Dermis microvascular lymphatic vessel endothelial cell (primary cell): ENCODE data around the gene OPN3. TPM values are rescaled to one million over a fixed set of nuclear protein-coding genes. Genes with fewer than 3 reads are reported as not detected.

ENCODE experiments used
- DNase-seq, 2 donors: peaks; one replicate each; pipeline versions ENCODE4 v3.0.0 to v3.0.0-alpha.2; 2010; ENCODE audit warnings: low read depth in 2 of 2
- total RNA-seq: library from RNA; depleted of rRNA; stranded (reverse); fragments of >200 nt; gene quantifications from 2 replicates; pipeline ENCODE4 v1.2.1, GENCODE V29; 2014

The OPN3 gene
- total RNA-seq, 1 donor from 2014 or later = 12.7 TPM

DNA sequence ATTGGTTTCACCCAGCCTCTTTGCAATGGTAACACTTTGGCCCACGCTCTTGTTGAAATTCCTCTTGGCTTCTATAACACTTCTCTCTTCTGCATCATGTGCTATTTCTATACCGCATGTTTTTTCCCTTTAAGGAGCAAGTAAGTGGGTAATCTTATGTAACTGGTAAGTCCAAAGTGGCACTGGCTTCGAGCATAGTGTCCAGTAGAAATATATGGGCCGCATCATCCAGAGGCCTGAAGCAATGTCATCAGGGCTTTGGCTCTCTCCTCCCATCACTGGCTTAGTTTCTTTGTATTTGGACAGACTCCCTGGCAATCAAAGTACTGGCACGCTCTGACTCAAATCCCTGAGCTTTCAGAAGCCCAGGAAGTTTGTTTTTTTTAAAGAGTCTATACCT lies 17.5 kb downstream of the OPN3 start:
- DNase-seq = no peak

DNA sequence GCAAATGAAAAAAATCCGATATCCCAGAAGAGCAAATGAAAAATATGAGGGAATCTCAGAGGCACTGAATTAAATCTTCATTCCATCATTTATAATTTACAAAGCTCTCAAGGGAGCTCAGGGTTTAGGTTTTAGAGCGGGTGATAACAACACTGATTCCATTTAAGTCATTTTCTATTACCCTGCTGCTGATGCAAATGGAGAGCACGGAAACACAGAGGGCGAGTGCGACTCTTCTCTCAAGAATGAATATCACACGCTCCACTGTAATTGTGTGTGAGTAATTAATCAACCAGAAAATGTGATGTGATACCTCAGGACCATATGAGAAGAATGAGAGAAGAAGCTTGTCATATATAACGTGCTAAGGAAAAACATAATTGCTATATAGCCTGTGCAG lies 22.7 kb downstream of the OPN3 start:
- no peak for DNase-seq

- DNase-seq = no peak
These were observed 24.9 kb downstream of the OPN3 start for GRCh38 chr1:241615043-241615974.

DNA sequence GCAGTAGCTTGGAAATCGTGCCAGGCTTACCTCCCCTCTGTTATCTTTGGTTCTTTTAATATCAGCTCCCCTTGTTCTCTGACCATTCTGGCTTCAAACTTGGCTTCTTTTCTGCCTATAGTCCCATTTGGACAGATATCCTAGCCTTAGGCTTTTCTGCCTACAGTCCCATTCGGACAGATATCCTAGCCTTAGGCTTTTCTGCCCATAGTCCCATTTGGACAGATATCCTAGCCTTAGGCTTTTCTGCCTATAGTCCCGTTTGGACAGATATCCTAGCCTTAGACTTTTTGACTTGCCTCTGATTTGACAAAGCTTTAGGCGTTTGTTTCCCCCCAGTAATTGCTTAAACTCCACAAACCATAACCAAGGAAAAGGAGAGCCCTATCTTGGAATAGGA lies 25.6 kb downstream of the OPN3 start:
- DNase-seq = no peak

- DNase-seq = no peak
These were observed 26.0 kb downstream of the OPN3 start for GRCh38 chr1:241614144-241614543.

DNA sequence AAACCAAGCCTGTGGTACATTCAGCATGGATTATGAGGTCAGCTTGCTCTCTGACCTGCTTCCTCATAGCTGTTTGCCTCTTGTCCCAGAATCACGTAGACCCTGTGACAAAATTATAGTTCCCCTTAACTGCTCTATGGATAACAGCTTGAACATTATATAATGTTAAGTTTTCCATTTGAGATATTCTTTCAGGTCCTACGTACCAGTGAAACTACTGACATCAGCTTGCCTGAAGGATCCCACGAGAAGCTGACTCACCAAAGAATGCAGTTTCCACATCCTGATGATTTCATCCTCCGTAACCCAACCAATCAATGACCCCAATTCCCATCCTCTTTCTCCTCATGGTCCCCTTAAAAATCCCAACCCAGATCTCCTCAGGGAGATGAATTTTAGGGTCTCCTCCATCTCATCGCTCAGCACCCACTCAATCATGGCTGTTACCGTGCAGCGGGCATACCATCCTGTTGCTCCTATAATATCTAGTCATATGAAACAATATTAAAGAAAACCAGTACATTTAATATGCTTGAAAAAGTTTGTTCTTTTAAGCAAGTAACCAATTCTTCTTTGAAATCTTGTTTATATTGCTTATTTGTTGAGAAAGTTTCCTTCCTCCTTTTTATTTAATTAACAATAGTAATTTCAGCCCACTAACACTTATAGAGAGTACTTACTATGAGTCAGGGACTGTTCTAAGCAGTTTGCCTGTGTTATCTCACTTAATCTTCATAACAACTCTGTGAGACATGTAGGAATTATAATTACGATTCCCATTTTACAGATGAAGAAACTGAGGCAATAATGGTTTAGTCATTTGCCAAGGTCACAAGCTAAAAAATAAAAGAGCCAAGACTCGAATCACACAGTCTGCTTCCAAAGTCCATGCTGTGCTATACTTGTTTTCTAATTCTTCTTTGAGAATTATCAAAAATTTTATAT lies 27.4 kb downstream of the OPN3 start:
- DNase-seq = peak in 1 of 2 donors; percentile 67

DNA sequence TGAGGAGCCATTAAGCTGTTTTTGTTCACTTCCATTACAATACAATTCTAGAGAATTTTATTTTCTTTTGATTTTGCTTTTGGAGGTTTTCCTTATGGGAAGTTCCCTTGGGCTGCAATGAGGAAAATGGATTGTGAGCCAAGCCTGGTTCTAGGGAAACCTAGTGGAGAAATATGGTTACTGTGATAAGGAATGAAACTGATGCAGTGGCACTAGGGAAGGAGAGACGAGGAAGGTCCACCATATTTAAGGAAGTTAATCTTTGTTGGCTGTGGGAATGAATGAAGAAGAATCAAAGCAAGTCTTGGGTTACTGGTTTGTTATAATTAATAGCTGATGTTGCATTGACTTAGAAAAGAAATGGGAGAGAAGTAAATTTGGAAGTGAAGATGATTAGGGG lies 28.4 kb downstream of the OPN3 start:
- DNase-seq = no peak

GRCh38 chr1:241611063-241611462 lies 29.1 kb downstream of the OPN3 start:
- peak; percentile 51 to 66 for DNase-seq

GRCh38 chr1:241610056-241610815 lies 29.9 kb downstream of the OPN3 start:
- DNase-seq = peak in 1 of 2 donors; percentile 31

DNA sequence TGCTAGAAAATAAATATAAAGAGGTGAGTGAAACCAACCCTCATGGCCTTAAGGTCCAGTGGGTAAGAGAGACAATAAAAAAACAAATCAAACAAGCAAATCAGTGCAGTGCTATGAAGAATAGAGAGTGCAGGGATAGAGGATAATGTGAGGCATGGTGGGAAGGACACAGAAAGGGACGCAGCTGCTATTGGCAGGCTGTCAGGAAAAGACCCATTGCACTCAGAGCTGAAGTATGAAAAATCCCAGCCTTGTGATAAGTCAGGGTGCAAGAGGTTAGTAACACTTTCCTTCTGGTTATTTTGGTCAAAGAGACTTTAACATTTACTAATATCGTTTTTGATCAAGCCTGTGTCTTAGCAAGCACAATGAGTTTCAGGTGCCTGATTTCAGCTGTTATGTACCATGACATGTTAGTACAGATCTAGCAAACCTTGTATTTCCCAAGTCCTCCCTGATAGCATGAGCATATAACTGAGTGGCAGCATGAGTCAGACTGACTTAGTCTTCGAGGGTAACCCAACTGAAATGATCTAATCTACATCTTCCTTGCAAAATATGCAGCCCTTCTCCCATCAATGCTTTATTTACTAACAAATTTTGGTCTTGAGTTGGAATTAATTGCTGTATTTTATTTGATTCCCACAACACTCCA lies 31.7 kb downstream of the OPN3 start:
- peak in 1 of 2 donors; percentile 11 for DNase-seq

- no peak for DNase-seq
These were observed 32.7 kb downstream of the OPN3 start for GRCh38 chr1:241607497-241607896.

GRCh38 chr1:241606544-241606943 lies 33.6 kb downstream of the OPN3 start:
- no peak for DNase-seq

- DNase-seq = no peak
These were observed 34.9 kb downstream of the OPN3 start for GRCh38 chr1:241605146-241605805.

GRCh38 chr1:241603731-241604245 lies 36.4 kb downstream of the OPN3 start:
- DNase-seq = no peak

DNA sequence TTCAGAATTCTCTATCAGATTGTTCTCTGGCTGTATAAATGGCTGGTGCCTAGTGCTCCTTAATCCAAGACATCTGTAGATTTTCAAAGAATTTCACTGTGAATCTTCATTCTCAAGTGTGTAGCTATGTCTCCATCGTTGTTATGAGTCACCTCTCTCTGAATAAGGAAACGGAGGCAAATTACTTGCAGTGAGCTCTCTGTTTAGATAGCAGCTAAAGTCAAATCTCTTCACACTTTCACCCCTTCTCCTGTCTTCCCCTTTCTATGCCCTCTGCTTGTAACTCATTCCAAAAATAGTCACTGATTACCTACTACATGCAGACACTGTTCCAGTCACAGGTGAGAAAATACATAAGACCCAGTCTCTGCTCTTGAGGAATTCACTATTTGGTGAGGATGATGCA lies 39.7 kb downstream of the OPN3 start:
- no peak for DNase-seq

GRCh38 chr1:241598249-241598648 lies 41.9 kb downstream of the OPN3 start:
- DNase-seq = no peak

- no peak for DNase-seq
These were observed 43.5 kb downstream of the OPN3 start for GRCh38 chr1:241596633-241597032.

DNA sequence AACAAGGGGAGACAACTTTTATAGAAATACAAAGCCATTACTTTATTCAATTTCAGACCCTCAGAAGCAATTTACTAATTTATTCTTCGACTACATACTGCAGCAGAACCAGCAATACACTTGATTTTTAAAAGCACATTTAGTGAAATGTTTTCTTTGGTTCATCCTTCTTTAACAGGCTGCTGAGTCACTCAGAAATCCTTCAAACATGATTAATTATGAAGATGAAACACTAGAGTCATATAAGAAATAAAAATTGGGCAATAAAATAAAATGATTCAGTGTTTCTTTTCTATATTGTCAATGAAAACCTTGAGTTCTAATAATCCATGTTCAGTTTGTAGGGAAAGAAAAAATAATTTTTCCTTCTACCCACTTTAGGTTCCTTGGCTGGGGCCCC lies 47.0 kb downstream of the OPN3 start:
- DNase-seq = no peak

GRCh38 chr1:241592273-241592958 lies 47.8 kb downstream of the OPN3 start:
- DNase-seq = no peak

DNA sequence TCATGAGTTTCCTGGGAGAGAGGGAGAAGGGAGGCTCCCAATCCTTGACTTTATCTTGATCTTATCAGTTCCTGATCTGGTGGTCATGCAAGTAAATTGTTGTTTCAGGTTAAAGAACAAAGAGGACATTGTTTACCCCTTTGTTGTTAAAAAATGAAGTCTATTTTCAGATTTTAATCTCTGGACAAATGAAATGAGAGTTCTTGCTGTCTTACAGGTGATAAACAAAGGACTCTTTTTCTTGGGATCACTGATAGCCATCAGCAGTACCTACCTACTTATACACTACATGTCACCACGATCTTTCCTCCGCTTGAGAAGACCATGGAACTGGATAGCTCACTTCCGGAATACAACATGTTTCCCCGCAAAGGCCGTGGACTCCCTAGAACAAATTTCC lies 48.4 kb downstream of the OPN3 start:
- DNase-seq = no peak
